OCI-LY7 (cell line): Measurements from ENCODE around the gene FN3K. TPM values are rescaled to one million over a fixed set of nuclear protein-coding genes. Genes with fewer than 3 reads are reported as not detected.

ENCODE experiments used
- BruUV-seq: library from RNA; stranded (reverse); fragments of 400-500 nt; replicated peaks from 2 replicates; lab custom pipeline; 2021; lab: Mats Ljungman, UMichigan
- CTCF ChIA-PET: fragments of 300-600 bp; sonication (Branson Sonifier 250); formaldehyde crosslinking; loops from one replicate; lab custom pipeline; 2022; ENCODE audit warnings: antibody characterized with exemption; ENCODE audit not compliant: unreplicated experiment; lab: Charles Lee
- POLR2A ChIA-PET: fragments of 300-600 bp; sonication (Branson Sonifier 250); formaldehyde crosslinking; loops from one replicate; lab custom pipeline; 2022; ENCODE audit warnings: antibody characterized with exemption; lab: Charles Lee
- DNase-seq: peaks from one replicate; pipeline ENCODE4 v3.0.0-alpha.2; 2015; ENCODE audit warnings: low spot score
- H2AFZ ChIP-seq: fragments of 200-600 bp; sonication (generic), shearing (Covaris generic); 2 replicates; pipeline ENCODE4 v1.6.1; 2014; ENCODE audit warnings: mild to moderate bottlenecking, antibody characterized with exemption, low read length, moderate library complexity
- H3K27ac ChIP-seq: fragments of 200-600 bp; sonication (generic); 2 replicates; pipeline ENCODE4 v1.5.1; 2014; ENCODE audit warnings: mixed run types, low read depth, mild to moderate bottlenecking, moderate library complexity, low read length, inconsistent platforms; ENCODE audit not compliant: poor library complexity, severe bottlenecking
- H3K36me3 ChIP-seq: fragments of 200-600 bp; sonication (generic); 2 replicates; pipeline ENCODE4 v1.6.1; 2014; ENCODE audit warnings: mild to moderate bottlenecking, antibody characterized with exemption, low read length, moderate library complexity, mixed read lengths; ENCODE audit not compliant: insufficient read depth
- H3K4me1 ChIP-seq: fragments of 200-600 bp; sonication (generic); 2 replicates; pipeline ENCODE4 v1.5.1; 2014; ENCODE audit warnings: mild to moderate bottlenecking, low read length; ENCODE audit not compliant: insufficient read depth, poor library complexity, severe bottlenecking
- H3K4me2 ChIP-seq: fragments of 200-600 bp; sonication (generic); 2 replicates; pipeline ENCODE4 v1.6.1; 2014; ENCODE audit warnings: mild to moderate bottlenecking, low read length
- H3K4me3 ChIP-seq: fragments of 200-600 bp; sonication (generic); 2 replicates; pipeline ENCODE4 v1.5.1; 2014; ENCODE audit warnings: mild to moderate bottlenecking, low read depth, low read length; ENCODE audit not compliant: poor library complexity, severe bottlenecking
- H3K79me2 ChIP-seq: fragments of 200-600 bp; sonication (generic); 2 replicates; pipeline ENCODE4 v1.6.1; 2016; ENCODE audit warnings: low read depth, mild to moderate bottlenecking, low read length, moderate library complexity, mixed read lengths; ENCODE audit not compliant: insufficient read depth
- H3K9me2 ChIP-seq: fragments of 200-600 bp; sonication (generic); 2 replicates; pipeline ENCODE4 v1.6.1; 2016; ENCODE audit warnings: mild to moderate bottlenecking, low read length, mixed read lengths; ENCODE audit not compliant: insufficient read depth
- H3K9me3 ChIP-seq: fragments of 200-600 bp; sonication (generic); 2 replicates; pipeline ENCODE4 v1.6.1; 2014; ENCODE audit warnings: mild to moderate bottlenecking, mixed run types, low read length, mixed read lengths
- H4K20me1 ChIP-seq: fragments of 200-600 bp; sonication (generic); 2 replicates; pipeline ENCODE4 v1.6.1; 2014; ENCODE audit warnings: mild to moderate bottlenecking, antibody characterized with exemption, low read length, moderate library complexity, mixed read lengths; ENCODE audit not compliant: insufficient read depth
- CTCF ChIP-seq: fragments of 200-600 bp; sonication (generic); conservative IDR thresholded peaks from 2 replicates; pipeline ENCODE4 v1.5.1; 2014; ENCODE audit warnings: mild to moderate bottlenecking, antibody characterized with exemption, low read length, moderate library complexity, mixed read lengths
- EZH2phosphoT487 ChIP-seq: fragments of 200-600 bp; sonication (generic); IDR thresholded peaks from 2 replicates; pipeline ENCODE4 v1.6.1; 2018; ENCODE audit warnings: low read depth, borderline replicate concordance, mild to moderate bottlenecking, mixed run types, antibody characterized with exemption, low read length, moderate library complexity, mixed read lengths
- intact Hi-C: fragments of 100-400 bp; cut with micrococcal nuclease; formaldehyde crosslinking; loops from one replicate; pipeline ENCODE4 v1.10.0; 2022; ENCODE audit not compliant: unreplicated experiment
- total RNA-seq, 2 experiments: library from RNA; depleted of rRNA in 1 of 2; stranded (reverse); fragments of >200 nt in 1 of 2; shearing (Covaris generic) in 1 of 2; gene quantifications; 2 replicates each; pipeline ENCODE4 v1.2.3, GENCODE V29; 2014 to 2022

Gene FN3K
- total RNA-seq, 2 experiments from 2014 or later: 3.8 to 32.3 TPM

GRCh38 chr17:82748756-82749155, 13.3 kb downstream of the FN3K start:
- Histone ChIP-seq H4K20me1 (no peaks in the 10 kb centered on the region), H3K79me2 (peaks cover 14% of the 10 kb centered on the region), H2AFZ (no peak overlapping the region), H3K36me3 (peaks cover 25% of the 10 kb centered on the region), H3K9me2 (no peaks in the 10 kb centered on the region), H3K4me3 (no peak overlapping the region), H3K27ac (no peak overlapping the region), H3K4me1 (peaks cover 13% of the 10 kb centered on the region), H3K4me2 (no peak overlapping the region), H3K9me3 (peaks cover 8% of the 10 kb centered on the region; the same call in 1 of the 2 replicates)
- TF ChIP-seq CTCF (no peak), EZH2phosphoT487 (no peak)
- intact Hi-C loops: loop anchor here (5.0 kb wide), 1 partner anchor 81 kb away; no protein-coding TSS in a partner anchor
- no peak for DNase-seq
- ChIA-PET POLR2A (interaction anchor here (0.6 kb wide), 1 partner anchor 102 kb away, joined by 5 read pairs; no protein-coding TSS in a partner anchor), CTCF (no interaction called here)
- no TSS peak for BruUV-seq

- peaks cover 8% of the 10 kb centered on the region; the same call in 1 of the 2 replicates for H3K9me3 ChIP-seq
- peaks cover 30% of the 10 kb centered on the region for H3K79me2 ChIP-seq
- no peak for DNase-seq
- no TSS peak for BruUV-seq
- no peak overlapping the region for H2AFZ ChIP-seq
- no peak overlapping the region for H3K27ac ChIP-seq
- H3K9me2 ChIP-seq: no peaks in the 10 kb centered on the region
- H3K4me3 ChIP-seq: no peak overlapping the region
- H4K20me1 ChIP-seq: no peaks in the 10 kb centered on the region
- ChIA-PET CTCF (no interaction called here), POLR2A (no interaction called here)
- H3K4me1 ChIP-seq: peaks cover 27% of the 10 kb centered on the region
- intact Hi-C loops: loop anchor here (2.0 to 5.0 kb wide), 2 partner anchors 34 to 73 kb away; partner anchors contain the start of gene FN3KRP
- no peak overlapping the region for H3K4me2 ChIP-seq
- TF ChIP-seq EZH2phosphoT487 (no peak), CTCF (no peak)
- H3K36me3 ChIP-seq: peaks cover 24% of the 10 kb centered on the region
These were observed 15.0 kb downstream of the FN3K start for GRCh38 chr17:82750241-82750908.

- TF ChIP-seq CTCF: no peak
- no peak for TF ChIP-seq EZH2phosphoT487
- POLR2A ChIA-PET: no interaction called here
- intact Hi-C loops: loop anchor here (1.0 to 5.0 kb wide), 3 partner anchors 34 to 103 kb away; partner anchors contain the start of genes FN3KRP and WDR45B
- no TSS peak for BruUV-seq
- no peak for DNase-seq
- Histone ChIP-seq H3K4me3 (peak overlapping the region; percentile 69), H2AFZ (no peak overlapping the region), H3K36me3 (peaks cover 29% of the 10 kb centered on the region), H3K9me3 (peaks cover 3% of the 10 kb centered on the region; the same call in 1 of the 2 replicates), H3K79me2 (peaks cover 33% of the 10 kb centered on the region), H4K20me1 (no peaks in the 10 kb centered on the region), H3K9me2 (no peaks in the 10 kb centered on the region), H3K4me2 (peak overlapping the region; percentile 65), H3K27ac (peak overlapping the region; percentile 17), H3K4me1 (peaks cover 31% of the 10 kb centered on the region)
- CTCF ChIA-PET: no interaction called here
These were observed 15.8 kb downstream of the FN3K start for GRCh38 chr17:82751171-82751570.
